Peyer's patch (tissue), 4 donors: ENCODE data around the gene BRSK1. TPM values are rescaled to one million over a fixed set of nuclear protein-coding genes. Genes with fewer than 3 reads are reported as not detected.
A peak's percentile ranks its signal among the peaks of the same experiment; 100 is the strongest.

Experiments
- DNase-seq, 3 donors: peaks; one replicate each; pipeline ENCODE4 v3.0.0-alpha.2; 2017 to 2019
- H3K27ac ChIP-seq, 4 donors: fragments of 200-600 bp; sonication (generic); one replicate each; pipeline ENCODE4 v1.5.1; 2016 to 2019
- H3K27me3 ChIP-seq, 2 donors: fragments of 200-600 bp; sonication (generic); one replicate each; pipeline ENCODE4 v1.5.1; 2019
- H3K36me3 ChIP-seq, 3 donors: fragments of 200-600 bp; sonication (generic); one replicate each; pipeline ENCODE4 v1.5.1; 2016 to 2019
- H3K4me1 ChIP-seq, 4 donors: fragments of 200-600 bp; sonication (generic); one replicate each; pipeline ENCODE4 v1.5.1; 2016 to 2019
- H3K4me3 ChIP-seq, 4 donors: fragments of 200-600 bp; sonication (generic); 1 replicate in 3 of 4; 2 replicates in 1 of 4; pipeline ENCODE4 v1.5.1; 2016 to 2019; ENCODE audit warnings: mild to moderate bottlenecking in 1 of 4
- H3K9me3 ChIP-seq, 4 donors: fragments of 200-600 bp; sonication (generic); one replicate each; pipeline ENCODE4 v1.5.1; 2016 to 2019; ENCODE audit warnings: mild to moderate bottlenecking in 1 of 4
- POLR2A ChIP-seq, 2 donors: fragments of 450-650 bp; IDR thresholded peaks; one replicate each; pipeline ENCODE4 v1.5.1; 2017; ENCODE audit warnings: antibody characterized with exemption in 2 of 2, mild to moderate bottlenecking in 2 of 2, moderate library complexity in 2 of 2
- total RNA-seq, 4 donors: library from RNA; depleted of rRNA; stranded (reverse); fragments of >200 nt; gene quantifications; one replicate each; pipeline ENCODE4 v1.1.0, GENCODE V29; 2016
- TF ChIP-seq, protein P1 (sequence below), 6 experiments: fragments of 450-650 bp in 4 of 6; fragments of 200-600 bp in 2 of 6; sonication (generic) in 1 of 6; IDR thresholded peaks; one replicate each; pipeline ENCODE4 v1.5.1; 2017 to 2019; ENCODE audit warnings: antibody characterized with exemption in 6 of 6, mild to moderate bottlenecking in 3 of 6, moderate library complexity in 1 of 6

Gene BRSK1
- total RNA-seq, 4 donors from 2014 or later = 0.35 to 6.6 (median 3.0) TPM

DNA sequence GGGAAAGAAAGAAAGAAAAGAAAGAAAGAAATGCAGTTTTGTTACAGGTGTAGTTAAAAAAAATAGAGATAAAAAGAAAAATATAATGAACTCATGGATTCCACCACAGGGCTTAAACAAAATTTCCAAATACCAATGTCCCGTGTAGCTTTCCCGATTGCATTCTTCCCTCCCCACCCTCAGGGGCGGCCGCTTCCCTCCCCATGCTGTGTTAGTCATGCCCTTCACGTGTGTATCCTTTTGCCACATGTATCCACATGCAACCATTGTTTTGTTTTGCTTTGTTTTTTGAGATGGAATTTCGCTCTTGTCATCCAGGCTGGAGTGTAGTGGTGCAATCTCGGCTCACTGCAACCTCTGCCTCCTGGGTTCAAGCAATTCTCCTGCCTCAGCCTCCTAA is 52.3 kb downstream of the BRSK1 start:
- peaks cover 0 to 15% (median 11%) of the 10 kb centered on the region in 4 donors for H3K4me1 ChIP-seq
- no peak for TF ChIP-seq POLR2A (IDR thresholded peaks at IDR 0.05)
- TF ChIP-seq, protein P1, sequence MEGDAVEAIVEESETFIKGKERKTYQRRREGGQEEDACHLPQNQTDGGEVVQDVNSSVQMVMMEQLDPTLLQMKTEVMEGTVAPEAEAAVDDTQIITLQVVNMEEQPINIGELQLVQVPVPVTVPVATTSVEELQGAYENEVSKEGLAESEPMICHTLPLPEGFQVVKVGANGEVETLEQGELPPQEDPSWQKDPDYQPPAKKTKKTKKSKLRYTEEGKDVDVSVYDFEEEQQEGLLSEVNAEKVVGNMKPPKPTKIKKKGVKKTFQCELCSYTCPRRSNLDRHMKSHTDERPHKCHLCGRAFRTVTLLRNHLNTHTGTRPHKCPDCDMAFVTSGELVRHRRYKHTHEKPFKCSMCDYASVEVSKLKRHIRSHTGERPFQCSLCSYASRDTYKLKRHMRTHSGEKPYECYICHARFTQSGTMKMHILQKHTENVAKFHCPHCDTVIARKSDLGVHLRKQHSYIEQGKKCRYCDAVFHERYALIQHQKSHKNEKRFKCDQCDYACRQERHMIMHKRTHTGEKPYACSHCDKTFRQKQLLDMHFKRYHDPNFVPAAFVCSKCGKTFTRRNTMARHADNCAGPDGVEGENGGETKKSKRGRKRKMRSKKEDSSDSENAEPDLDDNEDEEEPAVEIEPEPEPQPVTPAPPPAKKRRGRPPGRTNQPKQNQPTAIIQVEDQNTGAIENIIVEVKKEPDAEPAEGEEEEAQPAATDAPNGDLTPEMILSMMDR (IDR thresholded peaks at IDR 0.05) = no peak
- DNase-seq = no peak
- H3K4me3 ChIP-seq = no peak overlapping the region
- H3K27ac ChIP-seq = no peak overlapping the region
- H3K27me3 ChIP-seq = no peaks in the 10 kb centered on the region
- H3K9me3 ChIP-seq = no peaks in the 10 kb centered on the region
- no peaks in the 10 kb centered on the region for H3K36me3 ChIP-seq

DNA sequence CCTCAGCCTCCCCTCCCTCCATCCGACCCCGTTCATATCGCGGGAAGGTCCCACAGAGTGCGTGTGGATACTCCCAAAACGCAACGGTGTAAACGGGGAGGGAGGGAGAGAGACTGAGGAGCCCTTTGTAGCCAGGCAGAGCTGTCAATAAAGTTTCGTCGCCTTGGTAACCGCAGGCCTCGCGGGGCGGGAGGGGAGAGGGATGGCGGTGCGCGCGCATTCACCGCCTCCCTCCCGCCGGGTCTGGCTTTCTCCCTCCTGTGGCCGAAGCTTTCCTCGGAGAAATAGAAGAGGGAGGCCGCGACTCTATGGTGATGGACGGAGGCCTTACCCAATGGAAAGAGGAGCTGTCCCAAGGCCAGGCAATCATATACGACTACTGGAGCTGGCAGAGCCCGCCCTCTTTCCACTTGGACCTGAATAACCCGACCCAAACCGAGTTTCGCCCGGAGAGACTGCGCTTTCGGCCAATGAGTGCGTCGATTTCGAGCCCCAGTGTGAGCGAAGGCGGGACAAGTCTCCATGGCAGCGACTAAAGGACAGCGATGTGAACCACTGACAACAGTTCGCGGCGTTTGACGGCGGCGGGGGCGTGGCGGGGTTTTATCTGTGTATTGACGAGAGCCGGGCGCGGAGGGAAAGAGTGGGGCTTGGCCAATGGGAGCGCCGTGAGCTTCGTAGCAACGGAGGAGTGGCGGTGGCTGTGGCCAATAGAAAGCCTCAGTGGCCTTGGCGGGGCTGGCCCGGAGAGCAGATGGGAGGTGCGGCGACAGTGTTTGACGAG is 55.5 kb downstream of the BRSK1 start, which contains the start of gene KMT5C:
Gene KMT5C (plus strand): TSS at position 772 of the 784 bp plus-strand sequence. CDS start 2,061 bp downstream, outside the sequence.
- Histone ChIP-seq H3K4me1 (peaks cover 0 to 20% (median 12%) of the 10 kb centered on the region in 4 donors), H3K9me3 (no peaks in the 10 kb centered on the region), H3K27me3 (no peaks in the 10 kb centered on the region), H3K36me3 (peaks cover 0 to 22% (median 0%) of the 10 kb centered on the region in 3 donors), H3K27ac (peak within 1 kb of the TSS; percentile 84 to 100 (median 97)), H3K4me3 (peak within 1 kb of the TSS; percentile 70 to 94 (median 80))
- DNase-seq = peak; percentile 100
- TF ChIP-seq, protein P1 (IDR thresholded peaks at IDR 0.05) = peak in 5 of 6 experiments; percentile 16 to 77 (median 65)
- TF ChIP-seq POLR2A (IDR thresholded peaks at IDR 0.05) = peak in 1 of 2 donors; percentile 62

DNA sequence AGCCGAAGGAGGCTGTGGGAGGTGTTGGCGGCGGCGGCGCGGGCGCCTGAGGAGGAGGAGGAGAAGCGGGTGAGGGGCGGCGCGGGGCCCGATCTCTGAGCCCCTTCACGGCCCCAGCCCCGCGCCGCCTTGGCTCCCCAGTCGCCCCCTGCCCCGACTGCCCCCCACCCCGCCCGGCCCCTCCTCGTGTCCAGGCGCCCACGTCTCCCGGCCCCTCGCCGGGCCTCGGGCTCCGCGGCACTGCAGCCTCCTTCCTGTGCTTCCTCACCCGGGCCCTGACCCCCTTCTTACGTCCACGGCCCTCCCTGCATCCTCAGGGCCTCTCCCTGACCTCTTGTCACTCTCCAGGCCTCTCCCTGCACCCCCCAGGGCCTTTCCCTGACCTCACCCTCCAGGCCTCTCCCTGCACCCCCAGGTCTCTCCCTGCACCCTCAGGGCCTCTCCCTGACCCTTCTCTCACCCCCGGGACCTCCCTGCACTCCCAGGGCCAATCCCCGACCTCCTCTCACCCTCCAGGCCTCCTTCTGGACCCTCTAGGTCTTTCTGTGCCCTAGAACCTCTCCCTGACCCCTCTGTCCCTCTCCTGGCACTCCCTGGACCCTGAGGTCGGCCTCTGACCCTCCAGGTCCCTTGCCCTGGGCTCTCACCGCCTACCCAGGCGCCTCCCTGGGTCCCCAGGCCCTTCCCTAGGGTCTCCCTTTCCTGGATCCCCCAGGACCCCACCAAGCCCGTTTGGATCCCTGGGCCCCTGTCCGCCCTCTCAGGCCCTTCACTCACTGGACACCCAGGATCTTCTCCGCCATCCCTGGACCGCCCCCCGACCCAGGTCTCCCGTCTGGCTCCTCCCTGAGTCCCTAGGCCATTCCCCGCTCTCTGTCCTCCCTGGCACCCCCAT is 56.3 kb downstream of the BRSK1 start:
- Histone ChIP-seq H3K27ac (peak overlapping the region; percentile 84 to 98 (median 94)), H3K4me3 (peak overlapping the region; percentile 70 to 94 (median 80)), H3K9me3 (no peaks in the 10 kb centered on the region), H3K4me1 (peaks cover 0 to 20% (median 11%) of the 10 kb centered on the region in 4 donors), H3K27me3 (no peaks in the 10 kb centered on the region), H3K36me3 (peaks cover 0 to 22% (median 0%) of the 10 kb centered on the region in 3 donors)
- peak; percentile 87 to 93 for TF ChIP-seq POLR2A (IDR thresholded peaks at IDR 0.05)
- TF ChIP-seq, protein P1 (IDR thresholded peaks at IDR 0.05) = no peak
- DNase-seq = peak in 1 of 3 donors; percentile 58

DNA sequence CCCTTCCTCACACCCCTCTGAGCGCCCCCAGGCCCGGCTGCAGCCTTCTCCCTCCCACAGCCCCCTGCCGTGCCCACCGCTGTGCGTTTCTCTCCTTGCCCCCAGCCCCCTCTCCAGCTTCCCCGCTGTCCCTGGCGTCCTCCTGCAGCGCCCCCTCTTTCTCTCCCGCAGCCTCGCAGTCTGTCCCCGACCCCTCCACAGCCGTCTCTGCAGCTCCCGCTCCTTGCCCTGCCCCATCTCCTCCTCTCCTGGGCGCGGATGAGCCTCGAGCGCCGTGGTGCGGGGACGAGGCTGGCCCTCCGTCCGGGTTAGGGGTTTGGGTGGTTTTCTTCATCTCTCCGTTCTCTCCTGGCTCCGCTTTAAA is 57.0 kb downstream of the BRSK1 start:
- peak overlapping the region; percentile 31 to 98 (median 94) for H3K27ac ChIP-seq
- peaks cover 0 to 20% (median 13%) of the 10 kb centered on the region in 4 donors for H3K4me1 ChIP-seq
- H3K36me3 ChIP-seq = peaks cover 0 to 22% (median 0%) of the 10 kb centered on the region in 3 donors
- peak overlapping the region; percentile 70 to 94 (median 80) for H3K4me3 ChIP-seq
- no peaks in the 10 kb centered on the region for H3K27me3 ChIP-seq
- no peak for TF ChIP-seq POLR2A (IDR thresholded peaks at IDR 0.05)
- TF ChIP-seq, protein P1 (IDR thresholded peaks at IDR 0.05) = peak in 2 of 6 experiments; percentile 7 to 20
- H3K9me3 ChIP-seq = no peaks in the 10 kb centered on the region
- DNase-seq = no peak

- Histone ChIP-seq H3K36me3 (peaks cover 0 to 22% (median 0%) of the 10 kb centered on the region in 3 donors), H3K27me3 (no peaks in the 10 kb centered on the region), H3K4me1 (peaks cover 0 to 21% (median 14%) of the 10 kb centered on the region in 4 donors), H3K9me3 (no peaks in the 10 kb centered on the region), H3K4me3 (peak overlapping the region; percentile 70 to 94 (median 80)), H3K27ac (peak overlapping the region; percentile 31 to 98 (median 94))
- peak; percentile 26 to 84 (median 83) for DNase-seq
- no peak for TF ChIP-seq POLR2A (IDR thresholded peaks at IDR 0.05)
- TF ChIP-seq, protein P1 (IDR thresholded peaks at IDR 0.05) = no peak
Observed at GRCh38 chr19:55341171-55341588, 57.4 kb downstream of the BRSK1 start.
